CD1c-positive myeloid dendritic cell (primary cell): ENCODE results near the gene MIER1.
"Not testable (repeated sequence)": the region's sequence is repeated elsewhere in the genome, so short reads cannot be mapped to it uniquely, and the experiment has no call there.

ENCODE experiments used
- DNase-seq: peaks from one replicate; pipeline ENCODE4 v3.0.0-alpha.2; 2016; ENCODE audit errors: extremely low spot score

MIER1 gene

DNA sequence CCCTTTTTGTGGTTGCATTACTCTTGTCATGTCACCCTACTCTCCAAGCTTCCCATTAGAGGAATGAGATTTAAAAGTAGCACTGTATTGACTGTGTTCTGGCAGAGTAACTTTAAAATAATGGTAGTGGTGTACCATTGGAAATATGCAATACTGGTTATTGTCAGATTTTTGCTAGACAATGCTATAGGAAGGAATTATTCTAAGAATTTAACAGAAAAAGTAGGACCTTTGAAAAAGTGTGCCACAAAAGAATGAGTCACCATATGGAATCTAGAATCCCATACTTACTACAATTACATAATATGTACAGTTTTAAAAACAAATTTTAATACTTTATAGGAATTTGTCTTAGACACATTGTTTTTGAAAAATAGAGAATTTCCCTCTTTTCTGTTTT is 13.8 kb downstream of the MIER1 start:
- no peak for DNase-seq

- no peak for DNase-seq
These were observed 16.2 kb downstream of the MIER1 start for GRCh38 chr1:66940981-66941380.

- no peak for DNase-seq
These were observed 18.7 kb downstream of the MIER1 start for GRCh38 chr1:66943361-66943969.

DNA sequence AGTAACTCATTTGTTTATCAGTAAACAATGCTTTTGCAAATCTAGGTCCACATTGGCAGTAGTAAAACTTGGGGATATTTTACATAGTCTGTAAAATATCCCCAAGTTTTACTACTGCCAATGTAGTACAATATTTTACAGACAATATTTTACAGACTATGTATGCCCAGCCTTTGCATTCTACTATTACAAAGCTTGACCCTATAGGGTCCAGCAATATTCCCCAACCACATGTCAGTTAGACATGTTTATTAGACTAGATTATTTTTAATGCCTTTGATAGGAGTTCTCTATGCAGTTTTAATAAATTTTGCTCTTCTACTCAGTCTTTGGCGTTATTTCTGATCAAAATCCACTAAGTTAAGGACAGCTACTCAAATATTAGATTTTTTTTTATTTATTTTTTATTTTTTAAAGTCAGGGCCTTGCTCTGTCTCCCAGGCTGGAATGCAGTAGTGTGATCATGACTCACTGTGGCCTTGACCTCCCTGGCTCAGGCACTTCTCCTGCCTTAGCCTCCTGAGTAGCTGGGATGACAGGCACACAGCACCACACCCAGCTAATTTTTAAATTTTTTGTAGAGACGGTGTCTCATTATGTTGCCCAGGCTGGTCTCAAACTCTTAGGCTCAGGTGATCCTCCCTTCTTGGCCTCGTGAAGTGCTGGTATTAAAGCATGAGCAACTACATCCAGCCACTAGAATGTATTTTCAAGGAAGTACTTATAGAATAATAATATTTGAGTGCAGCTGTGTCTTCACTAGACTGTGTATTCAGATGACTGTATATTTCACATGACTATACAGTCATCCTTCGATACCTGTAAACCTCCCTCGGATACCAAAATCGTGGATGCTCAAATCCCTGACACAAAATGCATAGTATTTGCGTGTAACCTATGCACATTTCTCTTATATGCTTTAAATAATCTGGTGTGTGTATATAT is 19.8 kb downstream of the MIER1 start:
- DNase-seq: no peak

GRCh38 chr1:66945316-66945715 is 20.5 kb downstream of the MIER1 start:
- no peak for DNase-seq

GRCh38 chr1:66947267-66947666 is 22.5 kb downstream of the MIER1 start:
- DNase-seq: no peak

- no peak for DNase-seq
These were observed 26.7 kb downstream of the MIER1 start for GRCh38 chr1:66951513-66951912.

DNA sequence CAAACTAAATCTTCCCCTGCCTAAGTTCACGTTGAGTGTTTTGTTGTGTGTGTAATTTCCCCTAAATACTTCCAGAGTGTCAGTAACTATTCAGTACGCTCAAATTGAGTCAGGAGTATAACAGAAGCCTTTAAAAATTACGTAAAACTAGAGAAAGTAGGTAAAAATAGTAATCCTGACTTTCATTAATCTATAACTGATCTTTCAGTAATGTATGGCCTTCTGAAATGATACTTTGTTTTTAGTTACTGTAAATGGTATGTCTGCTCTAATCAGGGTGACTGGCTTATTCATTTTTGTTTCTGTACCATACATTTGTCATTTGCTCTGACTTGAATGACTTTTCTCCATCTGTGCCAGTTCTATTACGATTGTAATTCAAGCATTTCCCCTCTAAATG is 29.4 kb downstream of the MIER1 start:
- DNase-seq: no peak

DNA sequence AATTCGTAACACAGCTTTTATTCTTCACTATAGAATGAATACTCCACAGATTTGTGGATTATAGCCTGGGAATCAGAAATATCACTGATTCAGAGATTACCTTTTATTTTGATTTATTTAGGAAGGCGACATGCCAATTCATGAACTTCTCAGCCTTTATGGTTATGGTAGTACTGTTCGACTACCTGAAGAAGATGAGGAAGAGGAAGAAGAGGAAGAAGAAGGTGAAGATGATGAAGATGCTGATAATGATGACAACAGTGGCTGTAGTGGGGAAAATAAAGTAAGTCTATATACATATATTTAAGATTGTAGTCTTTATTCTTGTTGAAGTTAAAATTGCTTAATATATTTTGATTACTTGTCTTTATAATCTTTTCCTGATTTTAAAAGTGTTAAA is 33.1 kb downstream of the MIER1 start:
- no peak for DNase-seq

DNA sequence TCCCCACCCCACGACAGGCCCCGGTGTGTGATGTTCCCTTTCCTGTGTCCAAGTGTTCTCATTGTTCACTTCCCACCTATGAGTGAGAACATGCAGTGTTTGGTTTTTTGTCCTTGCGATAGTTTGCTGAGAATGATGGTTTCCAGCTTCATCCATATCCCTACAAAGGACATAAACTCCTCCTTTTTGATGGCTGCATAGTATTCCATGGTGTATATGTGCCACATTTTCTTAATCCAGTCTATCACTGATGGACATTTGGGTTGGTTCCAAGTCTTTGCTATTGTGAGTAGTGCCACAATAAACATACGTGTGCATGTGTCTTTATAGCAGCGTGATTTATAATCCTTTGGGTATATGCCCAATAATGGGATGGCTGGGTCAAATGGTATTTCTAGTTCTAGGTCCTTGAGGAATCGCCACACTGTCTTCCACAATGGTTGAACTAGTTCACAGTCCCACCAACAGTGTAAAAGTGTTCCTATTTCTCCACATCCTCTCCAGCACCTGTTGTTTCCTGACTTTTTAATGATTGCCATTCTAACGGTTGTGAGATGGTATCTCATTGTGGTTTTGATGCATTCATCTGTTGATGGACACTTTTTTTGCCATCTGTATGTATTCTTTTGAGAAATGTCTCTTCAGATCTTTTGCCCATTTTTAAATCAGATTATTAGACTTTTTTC is 41.5 kb downstream of the MIER1 start:
- DNase-seq: not testable (repeated sequence)

GRCh38 chr1:66968574-66968973 is 43.8 kb downstream of the MIER1 start:
- no peak for DNase-seq

- no peak for DNase-seq
These were observed 53.4 kb downstream of the MIER1 start for GRCh38 chr1:66978201-66978600.

DNA sequence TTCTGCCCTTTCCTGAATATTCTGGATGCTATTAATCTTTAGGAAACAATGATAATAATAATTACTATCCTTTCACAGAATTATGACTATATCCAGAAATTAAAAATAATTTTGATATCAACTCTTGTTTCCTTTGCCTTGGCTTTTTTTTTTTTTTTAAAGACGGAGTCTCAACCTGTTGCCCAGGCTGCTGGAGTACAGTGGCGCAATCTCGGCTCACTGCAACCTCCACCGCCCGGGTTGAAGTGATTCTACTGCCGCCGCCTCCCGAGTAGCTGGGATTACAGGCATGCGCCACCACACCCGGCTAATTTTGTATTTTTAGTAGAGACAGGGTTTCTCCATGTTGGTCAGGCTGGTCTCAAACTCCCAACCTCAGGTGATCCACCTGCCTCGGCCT is 54.8 kb downstream of the MIER1 start:
- not testable (repeated sequence) for DNase-seq

DNA sequence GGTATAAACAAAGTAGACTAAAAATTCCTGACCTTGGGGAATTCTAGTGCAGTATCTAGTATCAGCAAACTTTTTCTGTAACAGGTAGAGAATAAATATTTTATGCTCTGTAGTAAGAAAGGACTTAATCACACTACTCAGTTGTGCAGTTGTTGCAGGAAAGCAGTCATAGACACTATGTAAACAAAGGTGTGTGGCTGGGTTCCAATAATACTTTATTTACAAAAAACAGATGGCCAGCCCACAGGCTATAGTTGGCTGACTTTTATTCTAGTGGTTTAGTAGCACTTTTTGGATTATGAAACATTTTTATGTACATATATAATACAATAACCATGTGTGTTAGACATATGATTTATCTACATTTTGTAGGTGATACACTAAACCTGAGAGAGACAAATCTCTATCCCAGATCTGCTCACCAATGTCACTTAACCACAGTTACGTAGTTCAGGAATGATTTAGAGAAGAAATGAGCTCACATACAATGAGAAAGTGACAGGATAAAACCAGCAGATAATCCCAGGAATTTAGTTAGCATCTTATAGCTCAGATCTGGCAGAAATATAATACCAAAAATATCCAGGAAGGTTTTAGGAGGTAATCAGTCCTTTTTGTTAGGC is 56.1 kb downstream of the MIER1 start:
- no peak for DNase-seq

GRCh38 chr1:66981679-66982078 is 56.9 kb downstream of the MIER1 start:
- DNase-seq: peak; percentile 6

DNA sequence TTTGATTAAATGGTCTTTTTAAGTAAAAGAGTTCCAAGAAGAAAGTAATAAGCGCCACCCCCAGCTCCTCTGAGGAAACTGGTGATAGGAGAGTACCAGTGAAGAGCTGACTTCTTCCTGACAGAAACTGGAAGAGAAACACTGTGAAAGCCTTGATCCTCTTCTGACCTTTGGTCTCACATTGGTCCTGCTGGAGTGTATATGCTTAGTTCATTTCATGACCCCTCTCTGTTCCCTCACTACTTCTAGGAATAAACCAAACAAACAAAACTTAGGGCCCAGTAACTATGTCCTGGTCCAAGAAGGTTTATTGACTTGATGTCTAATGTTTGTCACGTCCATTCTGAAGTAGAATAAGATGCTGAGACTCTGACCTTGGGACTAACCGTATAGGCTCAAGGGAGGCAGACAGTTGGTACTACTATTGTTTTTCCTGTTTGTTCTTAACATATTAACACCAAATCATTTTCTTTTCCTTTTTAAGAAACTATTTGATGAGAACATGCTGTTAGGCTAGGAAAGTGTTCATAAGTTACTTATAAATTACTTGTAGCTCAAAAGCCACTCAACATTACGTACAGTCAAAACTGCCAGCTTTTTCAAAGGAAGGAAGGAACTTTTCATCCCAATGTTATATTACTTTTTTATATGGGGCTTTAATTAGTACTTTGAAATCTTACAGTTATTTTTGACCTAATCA is 57.9 kb downstream of the MIER1 start:
- DNase-seq: no peak

DNA sequence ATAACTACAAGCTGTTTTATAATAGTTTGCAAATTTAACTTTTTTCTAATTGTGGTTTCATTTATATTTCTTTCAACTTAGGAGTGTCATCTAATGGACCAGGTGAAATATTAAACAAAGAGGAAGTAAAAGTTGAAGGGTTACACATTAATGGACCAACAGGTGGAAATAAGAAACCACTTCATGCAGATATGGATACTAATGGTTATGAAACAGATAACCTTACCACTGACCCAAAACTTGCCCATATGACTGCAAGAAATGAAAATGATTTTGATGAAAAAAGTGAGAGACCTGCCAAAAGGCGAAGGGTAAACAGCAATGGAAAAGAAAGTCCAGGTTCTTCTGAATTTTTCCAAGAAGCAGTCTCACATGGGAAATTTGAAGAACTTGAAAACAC is 59.7 kb downstream of the MIER1 start:
- no peak for DNase-seq

GRCh38 chr1:66985835-66986234 is 61.0 kb downstream of the MIER1 start:
- no peak for DNase-seq

DNA sequence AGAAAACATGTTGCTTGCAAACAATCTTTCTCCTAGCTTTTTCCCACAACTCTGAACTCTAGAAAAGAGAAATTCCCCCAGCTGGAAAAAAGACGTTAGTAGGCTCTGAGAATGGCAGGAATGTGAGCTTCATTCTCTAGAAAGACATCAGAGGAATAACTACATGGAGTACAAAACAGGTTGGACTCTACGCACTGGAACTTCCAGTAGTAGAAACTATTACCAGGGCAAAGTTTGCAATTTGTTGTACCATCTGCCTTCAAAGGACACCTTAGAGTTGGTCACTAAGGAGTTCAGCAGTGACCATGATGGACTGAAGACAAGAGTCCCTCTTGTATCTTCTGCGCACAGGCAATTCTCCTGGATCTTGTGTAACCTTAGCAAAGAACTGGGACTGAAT is 68.3 kb downstream of the MIER1 start:
- DNase-seq: no peak

- peak; percentile 53 for DNase-seq
These were observed 71.4 kb downstream of the MIER1 start for GRCh38 chr1:66996018-66996682.

DNA sequence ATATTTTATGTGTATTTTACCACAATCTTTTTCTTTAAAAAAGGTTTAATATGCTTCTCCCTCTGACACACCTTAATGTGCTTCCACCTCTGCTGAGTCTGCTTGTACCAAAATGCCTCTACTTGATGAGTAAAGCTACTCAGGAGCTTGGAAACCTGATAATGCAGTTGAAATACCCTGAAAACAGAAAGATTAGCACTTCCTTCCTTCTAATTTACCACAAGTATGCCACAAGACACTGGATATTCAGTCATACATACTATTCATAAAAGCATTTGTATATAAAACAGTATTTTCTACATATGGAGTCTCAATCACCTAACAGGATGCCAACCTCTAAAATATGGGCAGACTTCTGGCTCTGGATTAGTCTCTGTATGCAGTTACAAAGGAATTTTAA is 74.2 kb downstream of the MIER1 start:
- DNase-seq: no peak
